Uterus (tissue), 2 donors: Measurements from ENCODE around the gene PODXL.

Experiments
- CTCF ChIP-seq, 4 experiments: fragments of 200-600 bp in 2 of 4; fragments of 450-650 bp in 2 of 4; sonication (generic) in 2 of 4; IDR thresholded peaks; one replicate each; pipeline ENCODE4 v1.5.1; 2016 to 2019; ENCODE audit warnings: antibody characterized with exemption in 4 of 4, mild to moderate bottlenecking in 2 of 4, moderate library complexity in 1 of 4
- POLR2A ChIP-seq, 2 donors: fragments of 450-650 bp; IDR thresholded peaks; one replicate each; pipeline ENCODE4 v1.6.1; 2016; ENCODE audit warnings: antibody characterized with exemption in 2 of 2, mild to moderate bottlenecking in 1 of 2, moderate library complexity in 1 of 2

- TF ChIP-seq POLR2A (IDR thresholded peaks at IDR 0.05) (no peak), CTCF (IDR thresholded peaks at IDR 0.05) (no peak)
Observed at GRCh38 chr7:131494182-131494581, 62.2 kb downstream of the PODXL start.
